Naive thymus-derived CD8-positive, alpha-beta T cell (primary cell): Measurements from ENCODE around the gene SPHK1. TPM values are rescaled to one million over a fixed set of nuclear protein-coding genes. Genes with fewer than 3 reads are reported as not detected.
A peak's percentile ranks its signal among the peaks of the same experiment; 100 is the strongest.

Experiments used
- ATAC-seq, 2 donors: fragments of 150-1000 bp; cut with Tn5 transposase in 1 of 2; sonication (Bioruptor Pico), chemical (Tn5 transposase) in 1 of 2; 1 replicate in 1 of 2; 2 replicates in 1 of 2; pipeline ENCODE4 v1.10.0; 2021; ENCODE audit warnings: mild to moderate bottlenecking in 2 of 2, moderate library complexity in 2 of 2
- POLR2A ChIA-PET: fragments of 350-600 bp; sonication (Branson Sonifier 250); formaldehyde crosslinking; loops from one replicate; lab custom pipeline; 2021; ENCODE audit warnings: antibody characterized with exemption; lab: Charles Lee
- DNase-seq, 10 donors: peaks; one replicate each; pipeline versions ENCODE4 v3.0.0 to v3.0.0-alpha.2; 2020 to 2022
- H3K27ac Mint-ChIP-seq, 10 donors: one replicate each; pipeline ENCODE4 v1.8.0; 2020 to 2022; ENCODE audit warnings: mild to moderate bottlenecking in 10 of 10, mixed read lengths in 10 of 10, moderate library complexity in 4 of 10, inconsistent platforms in 1 of 10
- H3K27me3 Mint-ChIP-seq, 5 donors: one replicate each; pipeline ENCODE4 v1.8.0; 2021 to 2022; ENCODE audit warnings: mixed read lengths in 5 of 5
- H3K36me3 Mint-ChIP-seq, 3 donors: one replicate each; pipeline ENCODE4 v1.8.0; 2020 to 2022; ENCODE audit warnings: mixed read lengths in 3 of 3, mild to moderate bottlenecking in 2 of 3, inconsistent platforms in 1 of 3
- H3K4me1 Mint-ChIP-seq, 4 donors: one replicate each; pipeline ENCODE4 v1.8.0; 2021 to 2022; ENCODE audit warnings: mixed read lengths in 4 of 4
- H3K4me3 Mint-ChIP-seq, 10 donors: one replicate each; pipeline ENCODE4 v1.8.0; 2020 to 2022; ENCODE audit warnings: mild to moderate bottlenecking in 10 of 10, mixed read lengths in 10 of 10, moderate library complexity in 6 of 10, inconsistent platforms in 1 of 10
- H3K9me3 Mint-ChIP-seq, 9 donors: one replicate each; pipeline ENCODE4 v1.8.0; 2020 to 2022; ENCODE audit warnings: mixed read lengths in 9 of 9, mild to moderate bottlenecking in 3 of 9, inconsistent platforms in 1 of 9, moderate library complexity in 1 of 9
- polyA plus RNA-seq, 3 donors: library from polyadenylated mRNA; unstranded; fragments of 300-500 nt; fragmentation: Illumina TruSeq; gene quantifications; one replicate each; pipeline ENCODE4 v1.2.3, GENCODE V29; 2021
- total RNA-seq, 8 experiments: library from RNA in 2 of 8; stranded (reverse) in 2 of 8; gene quantifications; one replicate each; pipeline ENCODE4 v1.2.3 and lab custom pipeline; 2021 to 2026

Gene SPHK1
- total and polyA plus RNA-seq, 5 experiments from 2014 or later: 0.31 to 0.91 (median 0.61) TPM; not detected in 1

GRCh38 chr17:76391200-76391715 is 6.8 kb downstream of the SPHK1 start:
- no peaks in the 10 kb centered on the region for H3K9me3 Mint-ChIP-seq
- peak overlapping the region in 1 of 10 donors; percentile 72 for H3K27ac Mint-ChIP-seq
- H3K4me3 Mint-ChIP-seq: no peak overlapping the region
- ATAC-seq (no peak), DNase-seq (no peak)
- H3K4me1 Mint-ChIP-seq: peaks cover 0 to 4% (median under 1%) of the 10 kb centered on the region in 4 donors
- H3K36me3 Mint-ChIP-seq: peaks cover 0 to 30% (median 0%) of the 10 kb centered on the region in 3 donors
- H3K27me3 Mint-ChIP-seq: no peaks in the 10 kb centered on the region
- POLR2A ChIA-PET: no interaction called here

- Mint-ChIP-seq H3K27ac (no peak overlapping the region), H3K36me3 (peaks cover 0 to 49% (median 3%) of the 10 kb centered on the region in 3 donors), H3K4me3 (no peak overlapping the region), H3K27me3 (no peaks in the 10 kb centered on the region), H3K4me1 (peaks cover 0 to 4% (median 0%) of the 10 kb centered on the region in 4 donors), H3K9me3 (no peaks in the 10 kb centered on the region)
- ATAC-seq (no peak), DNase-seq (no peak)
- POLR2A ChIA-PET: interaction anchor here (1.3 kb wide), 1 partner anchor 11 kb away, joined by 3 read pairs; no protein-coding TSS in a partner anchor
These were observed 9.8 kb downstream of the SPHK1 start for GRCh38 chr17:76394166-76394565.

GRCh38 chr17:76395980-76396379 is 11.6 kb downstream of the SPHK1 start:
- H3K4me1 Mint-ChIP-seq: peaks cover 0 to 4% (median 0%) of the 10 kb centered on the region in 4 donors
- ATAC-seq (no peak), DNase-seq (no peak)
- no peak overlapping the region for H3K4me3 Mint-ChIP-seq
- H3K36me3 Mint-ChIP-seq: peaks cover 3 to 56% (median 3%) of the 10 kb centered on the region in 3 donors
- H3K9me3 Mint-ChIP-seq: no peaks in the 10 kb centered on the region
- no peak overlapping the region for H3K27ac Mint-ChIP-seq
- H3K27me3 Mint-ChIP-seq: no peaks in the 10 kb centered on the region
- POLR2A ChIA-PET: interaction anchor here (4.6 kb wide), 1 partner anchor 11 kb away, joined by 25 read pairs; the partner anchor contains the start of gene SPHK1

GRCh38 chr17:76397184-76397583 is 12.8 kb downstream of the SPHK1 start:
- Mint-ChIP-seq H3K4me3 (no peak overlapping the region), H3K27ac (no peak overlapping the region), H3K4me1 (peaks cover 0 to 4% (median 0%) of the 10 kb centered on the region in 4 donors), H3K36me3 (peaks cover 3 to 68% (median 10%) of the 10 kb centered on the region in 3 donors), H3K9me3 (no peaks in the 10 kb centered on the region), H3K27me3 (no peaks in the 10 kb centered on the region)
- POLR2A ChIA-PET: interaction anchor here (1.1 to 4.6 kb wide), 2 partner anchors 12 to 276 kb away, joined by 6 to 25 read pairs; partner anchors contain the start of gene SPHK1
- no peak for DNase-seq
- ATAC-seq: no peak

GRCh38 chr17:76397687-76398522 is 13.5 kb downstream of the SPHK1 start:
- peaks cover 0 to 4% (median 0%) of the 10 kb centered on the region in 4 donors for H3K4me1 Mint-ChIP-seq
- H3K36me3 Mint-ChIP-seq: peaks cover 3 to 76% (median 10%) of the 10 kb centered on the region in 3 donors
- DNase-seq (peak; percentile 65 to 92 (median 80)), ATAC-seq (peak; percentile 80 to 90)
- POLR2A ChIA-PET: interaction anchor here (0.6 to 4.6 kb wide), 6 partner anchors 13 to 277 kb away, joined by 3 to 25 read pairs (median 4); partner anchors contain the start of genes PRPSAP1 and SPHK1
- no peaks in the 10 kb centered on the region for H3K27me3 Mint-ChIP-seq
- no peak overlapping the region for H3K27ac Mint-ChIP-seq
- no peak overlapping the region for H3K4me3 Mint-ChIP-seq
- H3K9me3 Mint-ChIP-seq: no peaks in the 10 kb centered on the region

- Mint-ChIP-seq H3K36me3 (peaks cover 3 to 77% (median 10%) of the 10 kb centered on the region in 3 donors), H3K27ac (no peak overlapping the region), H3K4me3 (no peak overlapping the region), H3K9me3 (no peaks in the 10 kb centered on the region), H3K4me1 (peaks cover 0 to 4% (median 0%) of the 10 kb centered on the region in 4 donors), H3K27me3 (no peaks in the 10 kb centered on the region)
- ATAC-seq (no peak), DNase-seq (no peak)
- POLR2A ChIA-PET: interaction anchor here (0.6 to 4.6 kb wide), 4 partner anchors 13 to 277 kb away, joined by 3 to 25 read pairs (median 4); partner anchors contain the start of genes PRPSAP1 and SPHK1
These were observed 14.2 kb downstream of the SPHK1 start for GRCh38 chr17:76398523-76399174.

- Mint-ChIP-seq H3K4me3 (no peak overlapping the region), H3K27me3 (no peaks in the 10 kb centered on the region), H3K36me3 (peaks cover 3 to 80% (median 10%) of the 10 kb centered on the region in 3 donors), H3K4me1 (peaks cover 0 to 4% (median 0%) of the 10 kb centered on the region in 4 donors), H3K9me3 (no peaks in the 10 kb centered on the region), H3K27ac (peak overlapping the region in 1 of 10 donors; percentile 53)
- ATAC-seq (no peak), DNase-seq (no peak)
- POLR2A ChIA-PET: interaction anchor here (0.6 to 4.6 kb wide), 3 partner anchors 14 to 500 kb away, joined by 3 to 25 read pairs (median 3); partner anchors contain the start of gene SPHK1
These were observed 15.1 kb downstream of the SPHK1 start for GRCh38 chr17:76399175-76400172.

GRCh38 chr17:76402711-76403110 is 18.3 kb downstream of the SPHK1 start:
- POLR2A ChIA-PET: no interaction called here
- Mint-ChIP-seq H3K27ac (peak overlapping the region in 3 of 10 donors; percentile 39 to 84 (median 47)), H3K27me3 (no peaks in the 10 kb centered on the region), H3K4me1 (peaks cover 0 to 17% (median 3%) of the 10 kb centered on the region in 4 donors), H3K9me3 (no peaks in the 10 kb centered on the region), H3K36me3 (peaks cover 3 to 75% (median 10%) of the 10 kb centered on the region in 3 donors), H3K4me3 (no peak overlapping the region)
- ATAC-seq (no peak), DNase-seq (no peak)

GRCh38 chr17:76404256-76404655 is 19.8 kb downstream of the SPHK1 start:
- H3K4me3 Mint-ChIP-seq: no peak overlapping the region
- H3K27me3 Mint-ChIP-seq: no peaks in the 10 kb centered on the region
- H3K4me1 Mint-ChIP-seq: peaks cover 0 to 30% (median 7%) of the 10 kb centered on the region in 4 donors
- ATAC-seq: no peak
- H3K9me3 Mint-ChIP-seq: no peaks in the 10 kb centered on the region
- DNase-seq: no peak
- peak overlapping the region in 3 of 10 donors; percentile 26 to 70 (median 32) for H3K27ac Mint-ChIP-seq
- H3K36me3 Mint-ChIP-seq: peaks cover 0 to 62% (median 10%) of the 10 kb centered on the region in 3 donors
- POLR2A ChIA-PET: no interaction called here

GRCh38 chr17:76404976-76405563 is 20.7 kb downstream of the SPHK1 start:
- DNase-seq (peak in 1 of 10 donors; percentile 42), ATAC-seq (no peak)
- H3K27me3 Mint-ChIP-seq: no peaks in the 10 kb centered on the region
- H3K27ac Mint-ChIP-seq: peak overlapping the region in 1 of 10 donors; percentile 69
- no peaks in the 10 kb centered on the region for H3K9me3 Mint-ChIP-seq
- POLR2A ChIA-PET: interaction anchor here (1.1 kb wide), 1 partner anchor 11 kb away, joined by 3 read pairs; no protein-coding TSS in a partner anchor
- H3K4me3 Mint-ChIP-seq: no peak overlapping the region
- peaks cover 2 to 30% (median 9%) of the 10 kb centered on the region in 4 donors for H3K4me1 Mint-ChIP-seq
- peaks cover 0 to 59% (median 6%) of the 10 kb centered on the region in 3 donors for H3K36me3 Mint-ChIP-seq

GRCh38 chr17:76405607-76405966 is 21.2 kb downstream of the SPHK1 start:
- POLR2A ChIA-PET: interaction anchor here (0.6 to 1.1 kb wide), 2 partner anchors 12 to 294 kb away, joined by 3 read pairs; no protein-coding TSS in a partner anchor
- no peak for ATAC-seq
- no peaks in the 10 kb centered on the region for H3K9me3 Mint-ChIP-seq
- DNase-seq: peak in 1 of 10 donors; percentile 30
- H3K36me3 Mint-ChIP-seq: peaks cover 0 to 58% (median 6%) of the 10 kb centered on the region in 3 donors
- H3K27ac Mint-ChIP-seq: no peak overlapping the region
- no peaks in the 10 kb centered on the region for H3K27me3 Mint-ChIP-seq
- H3K4me1 Mint-ChIP-seq: peaks cover 2 to 30% (median 11%) of the 10 kb centered on the region in 4 donors
- H3K4me3 Mint-ChIP-seq: no peak overlapping the region
